DMS53 (cell line): ENCODE measurements around the gene PDE6H.

Experiments used
- DNase-seq: peaks from one replicate; lab custom pipeline; 2025; lab: John Stamatoyannopoulos, UW

PDE6H gene

DNA sequence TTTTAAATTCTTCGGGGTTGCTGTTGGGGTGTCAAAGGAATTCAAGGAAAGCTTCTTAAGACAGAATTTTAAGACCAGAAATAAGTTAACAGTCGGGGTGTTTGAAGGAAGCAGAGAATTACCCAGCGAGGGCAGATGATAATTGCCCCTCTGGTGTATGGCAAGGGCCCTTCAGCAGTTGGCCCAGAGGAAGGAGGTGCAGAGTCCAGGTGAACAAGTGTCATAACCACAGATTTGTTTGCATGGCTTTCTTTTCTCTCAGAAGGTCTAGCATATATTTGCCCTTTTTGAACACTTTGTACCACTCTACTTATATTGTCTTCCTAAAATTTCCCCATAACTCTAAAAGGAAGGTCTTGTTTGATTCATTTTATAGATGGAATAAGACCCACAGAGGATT lies 1.8 kb downstream of the PDE6H start:
- no peak for DNase-seq

- DNase-seq, result no peak
Observed at GRCh38 chr12:14975457-14975856, 2.6 kb downstream of the PDE6H start.

GRCh38 chr12:14976658-14977057 lies 3.8 kb downstream of the PDE6H start:
- DNase-seq, result no peak

GRCh38 chr12:14979468-14979867 lies 6.6 kb downstream of the PDE6H start:
- DNase-seq, result no peak

DNA sequence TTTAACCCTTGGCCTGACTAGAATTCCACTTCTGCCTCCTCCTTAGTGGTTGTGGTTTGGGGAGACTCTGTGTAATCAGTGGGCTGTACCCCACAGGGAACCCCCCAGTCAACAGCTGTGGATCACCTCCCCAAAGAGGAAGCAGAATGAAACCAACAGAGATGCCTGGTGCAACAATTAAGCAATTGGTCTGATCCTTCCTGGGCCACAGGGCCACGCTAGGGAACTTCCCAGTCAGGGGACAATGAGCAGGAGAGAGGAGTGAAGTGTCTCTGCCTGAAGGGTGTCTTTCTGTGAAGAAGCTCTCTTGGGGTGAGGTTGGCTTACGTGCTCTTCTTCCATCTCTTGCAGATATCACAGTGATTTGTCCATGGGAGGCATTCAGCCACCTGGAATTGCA lies 8.2 kb downstream of the PDE6H start:
- DNase-seq, result no peak

DNA sequence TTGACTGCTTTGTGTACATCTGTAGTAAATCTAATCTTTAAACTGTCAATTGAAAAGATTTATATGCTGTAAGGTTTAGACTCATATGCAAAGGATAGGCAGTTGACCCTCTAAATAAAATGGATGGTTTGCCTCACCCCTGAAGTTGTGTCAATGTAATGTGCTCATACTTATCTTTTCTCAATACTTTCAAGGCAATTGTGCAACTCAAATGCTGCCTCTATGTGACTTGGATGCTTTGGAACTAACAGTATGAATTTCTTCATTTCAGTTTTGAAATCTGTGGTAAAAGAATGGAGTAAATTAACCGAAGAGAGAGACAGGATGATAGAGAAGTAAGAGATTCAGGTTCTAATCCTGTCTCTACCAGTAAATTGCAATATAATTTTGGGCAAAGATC lies 9.7 kb downstream of the PDE6H start:
- no peak for DNase-seq

DNA sequence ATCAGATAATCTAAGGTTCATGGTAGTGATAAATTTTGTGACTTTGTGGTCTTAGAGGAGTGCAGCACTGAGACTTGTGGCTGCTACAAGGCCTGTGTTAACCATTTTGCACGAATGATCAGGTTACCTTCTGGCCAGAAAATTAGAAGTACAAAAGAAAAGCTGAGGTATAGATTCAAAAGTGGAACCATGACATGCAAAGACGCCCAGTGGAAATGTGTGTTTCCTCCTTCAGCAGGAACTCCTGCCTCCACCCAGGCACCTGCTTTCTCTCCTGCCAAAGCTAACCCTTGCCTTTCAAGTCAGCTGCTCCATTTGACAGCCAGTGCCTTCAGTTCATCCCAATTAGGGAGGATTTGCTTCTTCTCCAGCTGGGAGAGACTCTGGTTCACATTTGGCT lies 10.1 kb downstream of the PDE6H start:
- DNase-seq, result no peak

DNA sequence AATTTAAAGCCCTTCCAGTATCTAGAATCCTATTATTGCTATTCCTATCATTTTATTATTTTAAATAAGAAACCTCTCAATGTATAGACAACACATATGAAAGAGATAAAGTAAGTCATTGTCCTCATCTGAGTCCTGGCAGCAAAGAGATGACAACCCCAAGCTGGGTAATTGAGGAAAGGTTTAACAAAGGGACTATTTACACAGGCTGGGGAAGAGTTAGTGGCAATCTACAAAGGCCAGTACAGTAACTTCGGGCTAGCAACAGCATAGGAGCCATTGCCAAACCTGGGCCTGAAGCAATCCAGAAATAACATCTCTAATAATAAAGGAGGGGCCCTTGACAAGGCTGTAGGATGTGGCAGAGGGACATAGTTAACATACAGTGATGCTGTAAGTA lies 11.2 kb downstream of the PDE6H start:
- DNase-seq, result no peak

DNA sequence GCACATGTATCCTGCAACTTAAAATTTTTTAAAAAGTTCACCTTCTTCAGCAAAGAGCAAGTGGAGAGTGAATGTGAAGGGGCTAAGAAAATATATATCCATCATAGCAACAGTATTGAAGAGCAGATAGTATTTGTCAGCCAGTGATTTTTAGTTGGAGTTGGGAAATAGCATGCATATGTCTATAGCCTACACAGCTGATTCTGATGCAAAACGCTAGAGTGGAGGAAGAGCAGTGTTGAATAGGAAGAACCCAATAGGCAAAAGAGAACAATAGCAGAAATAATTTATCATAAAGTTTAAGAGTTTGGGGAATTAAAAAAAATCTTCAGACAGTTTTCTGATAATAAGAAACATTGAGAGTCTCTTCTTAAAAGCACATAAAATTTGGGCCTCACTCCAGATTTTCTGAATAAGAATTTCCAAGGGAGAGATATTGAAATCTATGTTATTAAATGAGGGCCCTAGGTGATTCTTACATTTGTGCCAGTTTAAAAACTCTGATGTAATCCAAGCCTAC lies 12.0 kb downstream of the PDE6H start:
- DNase-seq, result no peak

DNA sequence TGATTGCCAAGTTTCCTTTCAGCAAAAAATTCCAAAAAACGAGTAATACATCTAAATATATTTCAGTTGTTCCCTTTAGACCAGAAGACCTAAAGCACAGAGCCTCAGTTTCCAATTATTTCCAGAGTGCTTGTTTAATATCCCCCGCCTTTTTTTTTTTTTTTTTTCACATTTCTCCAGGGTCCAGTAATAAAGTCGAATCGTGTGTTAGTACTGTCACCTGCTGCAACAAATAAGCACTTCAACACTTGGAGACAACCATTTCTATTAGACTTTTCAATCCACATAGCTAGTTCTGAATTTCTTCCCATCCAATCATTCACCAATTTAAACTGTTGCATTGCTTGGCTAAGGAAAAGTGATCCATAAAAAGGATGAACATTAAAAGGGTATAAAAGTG lies 13.6 kb downstream of the PDE6H start:
- DNase-seq, result peak; percentile 42

- DNase-seq, result no peak
Observed at GRCh38 chr12:14988035-14988434, 15.2 kb downstream of the PDE6H start.

GRCh38 chr12:14989790-14990189 lies 16.9 kb downstream of the PDE6H start:
- DNase-seq, result no peak

DNA sequence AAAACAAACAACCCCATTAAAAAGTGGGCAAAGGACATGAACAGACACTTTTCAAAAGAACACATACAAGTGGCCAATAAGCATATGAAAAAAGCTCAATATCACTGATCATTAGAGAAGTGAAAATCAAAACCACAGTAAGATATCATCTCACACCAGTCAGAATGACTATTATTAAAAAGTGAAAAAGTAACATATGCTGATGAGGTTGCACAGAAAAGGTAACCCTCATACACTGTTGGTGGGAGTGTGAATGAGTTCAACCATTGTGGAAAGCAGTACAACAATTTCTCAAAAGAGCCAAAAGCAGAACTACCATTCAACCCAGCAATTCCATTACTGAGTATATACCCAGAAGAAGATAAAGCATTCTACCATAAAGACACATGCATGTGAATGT lies 18.2 kb downstream of the PDE6H start:
- DNase-seq, result no peak

- no peak for DNase-seq
Observed at GRCh38 chr12:14992673-14993072, 19.8 kb downstream of the PDE6H start.

GRCh38 chr12:14993117-14993516 lies 20.3 kb downstream of the PDE6H start:
- DNase-seq, result no peak

DNA sequence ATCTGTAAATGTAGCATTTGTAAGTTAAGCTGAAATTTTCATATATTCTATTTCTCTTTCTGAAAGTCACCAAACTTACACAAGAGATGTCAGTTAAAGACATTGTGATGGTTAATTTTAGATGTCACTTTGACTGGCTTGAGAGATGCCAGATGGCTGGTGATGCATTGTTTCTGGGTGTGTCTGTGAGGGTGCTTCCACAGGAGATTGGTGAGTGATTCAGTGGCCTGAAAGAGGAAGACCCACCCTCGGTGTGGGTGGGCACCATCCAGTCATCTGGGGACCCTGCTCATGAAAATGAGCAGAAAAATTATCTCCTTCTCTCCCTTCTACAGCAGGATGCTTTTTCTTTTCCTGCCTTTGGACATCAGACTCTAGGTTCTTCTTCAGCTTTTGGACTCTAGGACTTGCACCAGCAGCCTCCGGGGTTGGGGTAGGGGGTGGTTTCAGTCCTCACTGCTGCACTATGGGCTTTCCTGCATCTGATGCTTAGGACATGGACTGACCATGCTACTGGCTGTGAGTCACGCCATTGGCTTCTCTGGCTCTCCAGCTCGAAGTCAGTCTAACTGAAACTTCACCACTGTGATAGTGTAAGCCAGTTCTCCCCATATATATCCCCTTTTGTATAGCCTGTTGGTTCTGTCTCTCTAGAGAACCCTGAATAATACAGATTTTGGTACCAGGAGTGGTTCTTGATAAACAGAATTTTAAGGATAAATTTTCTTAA lies 20.9 kb downstream of the PDE6H start:
- peak; percentile 29 for DNase-seq

GRCh38 chr12:14994610-14995009 lies 21.8 kb downstream of the PDE6H start:
- peak; percentile 45 for DNase-seq

GRCh38 chr12:14995583-14996425 lies 23.0 kb downstream of the PDE6H start:
- peak; percentile 92 for DNase-seq

DNA sequence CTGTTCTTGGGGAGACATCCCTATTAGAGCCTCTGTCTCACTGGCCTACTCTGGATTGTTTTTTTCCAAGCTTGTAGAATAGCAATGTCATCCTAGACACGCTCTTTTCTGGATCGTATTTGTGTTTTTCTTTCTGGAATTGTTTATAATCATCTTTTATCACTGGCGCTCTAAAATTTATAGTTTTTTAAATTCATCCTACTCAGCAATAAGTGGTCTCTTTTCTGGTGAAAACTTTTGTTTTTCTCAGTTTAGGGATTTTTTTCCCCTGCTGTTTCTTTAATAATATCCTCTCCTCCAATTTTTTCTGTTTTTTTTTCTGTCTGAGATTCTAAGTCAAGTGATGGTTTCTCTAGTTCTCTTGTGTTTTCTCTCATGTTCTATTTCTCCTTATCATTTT lies 25.2 kb downstream of the PDE6H start:
- DNase-seq, result no peak

DNA sequence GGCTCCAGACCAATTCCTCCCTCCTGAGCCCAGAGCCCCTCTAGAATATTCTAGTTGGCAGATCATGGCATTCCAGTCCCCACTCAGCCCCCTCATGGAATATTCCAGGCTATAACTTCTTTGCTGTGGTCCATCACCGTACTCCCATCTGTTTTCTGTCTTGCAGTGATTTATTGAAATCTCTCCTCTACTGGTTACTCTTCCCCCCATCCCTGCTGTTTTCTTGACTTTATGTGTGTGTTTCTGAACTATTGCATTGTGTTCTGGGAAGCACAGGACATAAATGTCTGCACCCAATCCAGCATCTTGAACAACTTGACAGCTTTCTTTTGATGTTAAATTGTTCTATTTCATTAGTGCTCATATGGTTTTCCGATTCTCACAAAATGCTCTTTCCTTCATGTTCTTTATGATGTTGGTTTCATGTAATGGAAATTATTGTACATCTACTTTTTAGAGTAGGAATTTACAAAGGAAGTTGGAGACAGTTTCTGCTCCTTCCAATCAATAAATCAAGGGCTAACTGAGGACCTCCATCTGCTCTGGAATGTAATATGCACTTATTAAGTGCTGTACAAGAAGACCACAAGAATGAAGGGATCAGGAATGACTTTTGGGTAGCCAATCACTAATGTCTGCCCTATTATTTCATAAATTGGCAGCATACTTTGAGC lies 26.3 kb downstream of the PDE6H start:
- DNase-seq, result no peak

DNA sequence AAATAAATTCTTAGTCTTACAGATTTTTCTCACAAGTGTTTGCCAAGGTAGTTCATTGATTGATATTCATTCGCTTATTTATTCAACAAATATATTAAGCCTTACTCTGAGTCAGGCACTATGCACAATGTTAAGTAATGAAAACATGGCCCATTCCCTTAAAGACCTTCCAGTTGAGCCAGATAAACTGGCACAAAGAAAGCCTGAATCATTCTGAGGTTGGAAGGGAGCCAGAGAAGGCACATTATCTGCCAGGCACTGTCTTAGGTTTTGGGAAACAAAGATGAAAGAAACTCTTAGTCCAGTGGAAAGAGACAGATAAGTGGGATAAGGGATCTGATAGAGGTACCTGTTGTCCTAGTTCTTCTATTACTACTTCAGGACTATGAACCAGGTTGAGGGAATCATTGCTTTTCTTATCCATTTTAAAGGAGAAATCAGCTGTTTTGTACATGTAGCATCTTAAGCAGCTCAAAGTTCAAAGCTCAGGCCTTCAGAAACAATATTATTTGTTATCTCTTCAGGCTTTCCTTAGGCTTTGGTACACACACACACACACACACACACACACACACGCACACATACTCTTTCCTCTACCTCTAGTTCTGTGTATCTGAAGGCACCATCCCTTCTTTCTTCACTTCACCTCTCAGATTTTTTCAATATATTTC lies 27.0 kb downstream of the PDE6H start:
- peak; percentile 14 for DNase-seq

- no peak for DNase-seq
Observed at GRCh38 chr12:15000575-15000974, 27.7 kb downstream of the PDE6H start.
